ENCODE measurements around the gene TRA2B.

Gene TRA2B

GRCh38 chr3:185982632-185983031 lies 44.8 kb upstream of the TRA2B start:
- WGBS = 69% methylated on average over 3 of the region's 3 CpGs
- Histone ChIP-seq H3K36me3 (ENCODE audit: control insufficient read depth in 1 of 2, insufficient read depth in 2 of 2, low read depth in 1 of 2, low read length in 2 of 2) (peaks cover 0 to 6% of the 10 kb centered on the region in 2 experiments), H3K27me3 (ENCODE audit: control insufficient read depth in 1 of 2, insufficient read depth in 1 of 2, low read length in 2 of 2) (peaks cover 0 to 4% of the 10 kb centered on the region in 2 experiments), H2BK5ac (ENCODE audit: low read depth, low read length, poor library complexity, severe bottlenecking) (no peak overlapping the region), H4K8ac (ENCODE audit: low read length) (no peak overlapping the region), H2AFZ (ENCODE audit: low read depth, low read length) (no peak overlapping the region), H2AK5ac (ENCODE audit: low read length, severe bottlenecking) (no peak overlapping the region), H3K4me2 (ENCODE audit: low read length, poor library complexity, severe bottlenecking) (no peak overlapping the region), H2BK120ac (ENCODE audit: low read depth, low read length) (no peak overlapping the region), H2BK12ac (ENCODE audit: low read length in 2 of 2) (no peak overlapping the region), H3K23ac (ENCODE audit: low read length in 2 of 2) (no peak overlapping the region), H3K9ac (ENCODE audit: low read length) (no peak overlapping the region), H3K18ac (ENCODE audit: low read depth in 1 of 2, low read length in 2 of 2) (no peak overlapping the region), H3K9me3 (ENCODE audit: control insufficient read depth, low read length) (no peaks in the 10 kb centered on the region), H3K4ac (ENCODE audit: low read depth in 1 of 2, low read length in 2 of 2) (no peak overlapping the region), H2BK15ac (ENCODE audit: low read depth, poor library complexity, severe bottlenecking) (no peak overlapping the region), H3K27ac (ENCODE audit: low read length, poor library complexity, severe bottlenecking) (no peak overlapping the region), H3K14ac (ENCODE audit: low read length in 2 of 2) (no peak overlapping the region), H3K4me1 (ENCODE audit: control insufficient read depth, insufficient read depth, low read depth, low read length) (peaks cover 2% of the 10 kb centered on the region), H3K79me1 (replicated peaks; ENCODE audit: low read length, poor library complexity, severe bottlenecking) (no peaks in the 10 kb centered on the region), H4K91ac (ENCODE audit: low read length) (no peak overlapping the region), H3K4me3 (ENCODE audit: insufficient read depth in 1 of 2, low read depth in 1 of 2, low read length in 2 of 2) (no peak overlapping the region)
- no peak for DNase-seq

GRCh38 chr3:185981621-185982020 lies 43.8 kb upstream of the TRA2B start:
- Histone ChIP-seq H3K4me2 (ENCODE audit: low read length, poor library complexity, severe bottlenecking) (no peak overlapping the region), H3K4me1 (ENCODE audit: control insufficient read depth, insufficient read depth, low read depth, low read length) (peaks cover 2% of the 10 kb centered on the region), H3K18ac (ENCODE audit: low read depth in 1 of 2, low read length in 2 of 2) (no peak overlapping the region), H2BK12ac (ENCODE audit: low read length in 2 of 2) (no peak overlapping the region), H3K79me1 (replicated peaks; ENCODE audit: low read length, poor library complexity, severe bottlenecking) (no peaks in the 10 kb centered on the region), H3K9ac (ENCODE audit: low read length) (no peak overlapping the region), H3K36me3 (ENCODE audit: control insufficient read depth in 1 of 2, insufficient read depth in 2 of 2, low read depth in 1 of 2, low read length in 2 of 2) (peaks cover 0 to 7% of the 10 kb centered on the region in 2 experiments), H3K4ac (ENCODE audit: low read depth in 1 of 2, low read length in 2 of 2) (no peak overlapping the region), H4K91ac (ENCODE audit: low read length) (no peak overlapping the region), H3K23ac (ENCODE audit: low read length in 2 of 2) (no peak overlapping the region), H2BK15ac (ENCODE audit: low read depth, poor library complexity, severe bottlenecking) (no peak overlapping the region), H3K9me3 (ENCODE audit: control insufficient read depth, low read length) (no peaks in the 10 kb centered on the region), H2AFZ (ENCODE audit: low read depth, low read length) (no peak overlapping the region), H3K4me3 (ENCODE audit: insufficient read depth in 1 of 2, low read depth in 1 of 2, low read length in 2 of 2) (no peak overlapping the region), H3K27me3 (ENCODE audit: control insufficient read depth in 1 of 2, insufficient read depth in 1 of 2, low read length in 2 of 2) (peaks cover 0 to 4% of the 10 kb centered on the region in 2 experiments), H4K8ac (ENCODE audit: low read length) (no peak overlapping the region), H2AK5ac (ENCODE audit: low read length, severe bottlenecking) (no peak overlapping the region), H2BK5ac (ENCODE audit: low read depth, low read length, poor library complexity, severe bottlenecking) (no peak overlapping the region), H3K14ac (ENCODE audit: low read length in 2 of 2) (no peak overlapping the region), H2BK120ac (ENCODE audit: low read depth, low read length) (no peak overlapping the region), H3K27ac (ENCODE audit: low read length, poor library complexity, severe bottlenecking) (no peak overlapping the region)
- DNase-seq = no peak
- WGBS = 50% methylated on average over 2 of the region's 3 CpGs

- Histone ChIP-seq H3K36me3 (ENCODE audit: control insufficient read depth in 1 of 2, insufficient read depth in 2 of 2, low read depth in 1 of 2, low read length in 2 of 2) (peaks cover 0 to 21% of the 10 kb centered on the region in 2 experiments), H3K9ac (ENCODE audit: low read length) (no peak overlapping the region), H3K4me3 (ENCODE audit: insufficient read depth in 1 of 2, low read depth in 1 of 2, low read length in 2 of 2) (no peak overlapping the region), H4K8ac (ENCODE audit: low read length) (no peak overlapping the region), H3K18ac (ENCODE audit: low read depth in 1 of 2, low read length in 2 of 2) (no peak overlapping the region), H3K4ac (ENCODE audit: low read depth in 1 of 2, low read length in 2 of 2) (no peak overlapping the region), H2BK5ac (ENCODE audit: low read depth, low read length, poor library complexity, severe bottlenecking) (no peak overlapping the region), H3K14ac (ENCODE audit: low read length in 2 of 2) (no peak overlapping the region), H3K9me3 (ENCODE audit: control insufficient read depth, low read length) (no peaks in the 10 kb centered on the region), H3K23ac (ENCODE audit: low read length in 2 of 2) (no peak overlapping the region), H2AK5ac (ENCODE audit: low read length, severe bottlenecking) (no peak overlapping the region), H3K4me2 (ENCODE audit: low read length, poor library complexity, severe bottlenecking) (no peak overlapping the region), H2AFZ (ENCODE audit: low read depth, low read length) (no peak overlapping the region), H3K79me1 (replicated peaks; ENCODE audit: low read length, poor library complexity, severe bottlenecking) (no peaks in the 10 kb centered on the region), H4K91ac (ENCODE audit: low read length) (no peak overlapping the region), H2BK120ac (ENCODE audit: low read depth, low read length) (no peak overlapping the region), H2BK12ac (ENCODE audit: low read length in 2 of 2) (no peak overlapping the region), H2BK15ac (ENCODE audit: low read depth, poor library complexity, severe bottlenecking) (no peak overlapping the region), H3K4me1 (ENCODE audit: control insufficient read depth, insufficient read depth, low read depth, low read length) (peaks cover 2% of the 10 kb centered on the region), H3K27ac (ENCODE audit: low read length, poor library complexity, severe bottlenecking) (no peak overlapping the region), H3K27me3 (ENCODE audit: control insufficient read depth in 1 of 2, insufficient read depth in 1 of 2, low read length in 2 of 2) (peaks cover 0 to 4% of the 10 kb centered on the region in 2 experiments)
- WGBS = 52% methylated on average over 7 of the region's 8 CpGs
- peak; percentile 47 for DNase-seq
These were observed 41.9 kb upstream of the TRA2B start for GRCh38 chr3:185979721-185980121.

DNA sequence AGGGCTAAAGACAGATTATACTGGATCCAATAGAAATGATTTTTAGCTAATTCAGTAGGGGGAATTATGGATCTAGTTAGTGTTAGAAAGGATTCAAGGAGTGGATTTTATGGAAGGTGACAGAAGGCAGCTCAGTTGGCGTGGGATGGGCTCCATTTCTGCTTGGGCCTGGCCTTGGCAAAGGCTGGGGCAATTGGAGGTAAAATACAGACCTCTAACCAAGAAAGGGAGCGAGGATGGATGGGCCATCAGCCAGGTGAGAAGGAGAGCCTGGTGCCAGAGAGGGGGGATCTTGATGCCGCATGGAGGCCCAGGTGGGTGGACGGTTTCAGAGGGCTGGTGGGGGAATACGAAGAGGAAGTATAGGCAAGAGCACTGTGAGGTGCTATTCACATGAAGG lies 40.7 kb upstream of the TRA2B start:
- Histone ChIP-seq H2BK5ac (ENCODE audit: low read depth, low read length, poor library complexity, severe bottlenecking) (no peak overlapping the region), H3K36me3 (ENCODE audit: control insufficient read depth in 1 of 2, insufficient read depth in 2 of 2, low read depth in 1 of 2, low read length in 2 of 2) (peaks cover 0 to 21% of the 10 kb centered on the region in 2 experiments), H3K4me2 (ENCODE audit: low read length, poor library complexity, severe bottlenecking) (no peak overlapping the region), H4K8ac (ENCODE audit: low read length) (no peak overlapping the region), H3K27me3 (ENCODE audit: control insufficient read depth in 1 of 2, insufficient read depth in 1 of 2, low read length in 2 of 2) (peaks cover 0 to 4% of the 10 kb centered on the region in 2 experiments), H2AK5ac (ENCODE audit: low read length, severe bottlenecking) (no peak overlapping the region), H2BK120ac (ENCODE audit: low read depth, low read length) (no peak overlapping the region), H3K18ac (ENCODE audit: low read depth in 1 of 2, low read length in 2 of 2) (no peak overlapping the region), H3K4ac (ENCODE audit: low read depth in 1 of 2, low read length in 2 of 2) (no peak overlapping the region), H3K9ac (ENCODE audit: low read length) (no peak overlapping the region), H2BK15ac (ENCODE audit: low read depth, poor library complexity, severe bottlenecking) (no peak overlapping the region), H4K91ac (ENCODE audit: low read length) (peak overlapping the region; percentile 11), H3K79me1 (replicated peaks; ENCODE audit: low read length, poor library complexity, severe bottlenecking) (no peaks in the 10 kb centered on the region), H3K27ac (ENCODE audit: low read length, poor library complexity, severe bottlenecking) (no peak overlapping the region), H2AFZ (ENCODE audit: low read depth, low read length) (no peak overlapping the region), H3K4me3 (ENCODE audit: insufficient read depth in 1 of 2, low read depth in 1 of 2, low read length in 2 of 2) (no peak overlapping the region), H3K23ac (ENCODE audit: low read length in 2 of 2) (no peak overlapping the region), H3K4me1 (ENCODE audit: control insufficient read depth, insufficient read depth, low read depth, low read length) (peaks cover 2% of the 10 kb centered on the region), H3K9me3 (ENCODE audit: control insufficient read depth, low read length) (no peaks in the 10 kb centered on the region), H2BK12ac (ENCODE audit: low read length in 2 of 2) (no peak overlapping the region), H3K14ac (ENCODE audit: low read length in 2 of 2) (no peak overlapping the region)
- WGBS = 79% methylated on average over 5 of the region's 5 CpGs
- no peak for DNase-seq
